Nephron (organoid): ENCODE data around the gene KLHL28.

Source experiments
- H3K27ac Mint-ChIP-seq, 3 experiments: 2 replicates each; pipeline ENCODE4 v1.8.0; 2020; ENCODE audit warnings: mixed read lengths in 3 of 3, mild to moderate bottlenecking in 2 of 3, moderate library complexity in 1 of 3
- H3K27me3 Mint-ChIP-seq: 2 replicates; pipeline ENCODE4 v1.8.0; 2021; ENCODE audit warnings: low read depth, mild to moderate bottlenecking, moderate library complexity, mixed read lengths
- H3K36me3 Mint-ChIP-seq: 2 replicates; pipeline ENCODE4 v1.8.0; 2020; ENCODE audit warnings: low read depth, mixed read lengths
- H3K4me1 Mint-ChIP-seq: 2 replicates; pipeline ENCODE4 v1.8.0; 2020; ENCODE audit warnings: mixed read lengths
- H3K4me3 Mint-ChIP-seq, 3 experiments: 2 replicates each; pipeline ENCODE4 v1.8.0; 2020; ENCODE audit warnings: mild to moderate bottlenecking in 3 of 3, mixed read lengths in 3 of 3, moderate library complexity in 2 of 3
- H3K9me3 Mint-ChIP-seq: 2 replicates; pipeline ENCODE4 v1.8.0; 2020; ENCODE audit warnings: mixed read lengths
- TF ChIP-seq, protein P1 (sequence below), 3 experiments: fragments of 200-600 bp; sonication (generic); IDR thresholded peaks; one replicate each; pipeline ENCODE4 v1.5.0; 2021; ENCODE audit warnings: antibody characterized with exemption in 3 of 3; ENCODE audit not compliant: unreplicated experiment in 3 of 3

Gene KLHL28

DNA sequence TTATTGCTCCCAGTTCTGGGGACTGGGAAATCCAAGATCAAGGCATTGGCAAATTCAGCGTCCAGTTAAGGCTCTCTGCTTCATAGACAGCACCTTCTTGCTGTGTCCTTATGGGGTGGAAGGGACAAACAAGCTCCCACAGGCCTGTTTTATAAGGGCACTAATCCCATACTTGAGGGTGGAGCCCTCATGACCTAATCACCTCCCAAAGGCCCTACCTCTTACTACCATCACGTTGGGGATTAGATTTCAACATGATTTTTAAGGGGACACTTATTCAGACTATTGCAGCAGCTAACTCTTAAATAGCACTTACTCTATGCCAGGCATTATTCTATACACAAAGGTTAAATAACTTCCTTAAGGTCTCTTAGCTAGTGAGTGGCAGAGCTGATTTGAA, 17.5 kb upstream of the KLHL28 start:
- no peak overlapping the region for H3K27ac Mint-ChIP-seq
- no peak overlapping the region for H3K4me3 Mint-ChIP-seq
- H3K27me3 Mint-ChIP-seq = no peaks in the 10 kb centered on the region
- peaks cover 15% of the 10 kb centered on the region for H3K36me3 Mint-ChIP-seq
- TF ChIP-seq, protein P1, sequence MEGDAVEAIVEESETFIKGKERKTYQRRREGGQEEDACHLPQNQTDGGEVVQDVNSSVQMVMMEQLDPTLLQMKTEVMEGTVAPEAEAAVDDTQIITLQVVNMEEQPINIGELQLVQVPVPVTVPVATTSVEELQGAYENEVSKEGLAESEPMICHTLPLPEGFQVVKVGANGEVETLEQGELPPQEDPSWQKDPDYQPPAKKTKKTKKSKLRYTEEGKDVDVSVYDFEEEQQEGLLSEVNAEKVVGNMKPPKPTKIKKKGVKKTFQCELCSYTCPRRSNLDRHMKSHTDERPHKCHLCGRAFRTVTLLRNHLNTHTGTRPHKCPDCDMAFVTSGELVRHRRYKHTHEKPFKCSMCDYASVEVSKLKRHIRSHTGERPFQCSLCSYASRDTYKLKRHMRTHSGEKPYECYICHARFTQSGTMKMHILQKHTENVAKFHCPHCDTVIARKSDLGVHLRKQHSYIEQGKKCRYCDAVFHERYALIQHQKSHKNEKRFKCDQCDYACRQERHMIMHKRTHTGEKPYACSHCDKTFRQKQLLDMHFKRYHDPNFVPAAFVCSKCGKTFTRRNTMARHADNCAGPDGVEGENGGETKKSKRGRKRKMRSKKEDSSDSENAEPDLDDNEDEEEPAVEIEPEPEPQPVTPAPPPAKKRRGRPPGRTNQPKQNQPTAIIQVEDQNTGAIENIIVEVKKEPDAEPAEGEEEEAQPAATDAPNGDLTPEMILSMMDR (IDR thresholded peaks at IDR 0.05; ENCODE audit: unreplicated experiment in 3 of 3) = no peak
- no peaks in the 10 kb centered on the region for H3K9me3 Mint-ChIP-seq
- H3K4me1 Mint-ChIP-seq = peaks cover 14% of the 10 kb centered on the region

DNA sequence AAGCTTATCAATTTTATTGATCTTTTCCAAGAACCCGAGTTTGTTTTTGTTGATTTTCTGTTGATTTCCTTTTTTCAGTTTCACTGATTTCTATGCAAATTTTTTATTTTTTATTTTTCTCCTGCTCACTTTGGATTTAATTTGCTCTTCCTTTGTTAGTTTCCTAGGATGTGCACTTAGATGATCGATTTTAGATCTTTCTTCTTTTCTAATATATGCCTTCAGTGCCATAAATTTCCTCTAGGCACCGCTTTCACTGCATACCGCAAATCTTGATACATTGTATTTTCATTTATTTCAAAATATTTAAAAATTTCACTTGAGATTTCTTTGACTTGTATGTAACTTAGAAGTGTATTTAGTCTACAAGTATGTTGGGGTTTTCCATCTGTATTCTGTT, 9.7 kb upstream of the KLHL28 start:
- Mint-ChIP-seq H3K36me3 (peaks cover 85% of the 10 kb centered on the region), H3K9me3 (peaks cover 38% of the 10 kb centered on the region), H3K4me3 (no peak overlapping the region), H3K4me1 (peaks cover 32% of the 10 kb centered on the region), H3K27ac (no peak overlapping the region), H3K27me3 (no peaks in the 10 kb centered on the region)
- TF ChIP-seq, protein P1 (IDR thresholded peaks at IDR 0.05; ENCODE audit: unreplicated experiment in 3 of 3) = no peak

DNA sequence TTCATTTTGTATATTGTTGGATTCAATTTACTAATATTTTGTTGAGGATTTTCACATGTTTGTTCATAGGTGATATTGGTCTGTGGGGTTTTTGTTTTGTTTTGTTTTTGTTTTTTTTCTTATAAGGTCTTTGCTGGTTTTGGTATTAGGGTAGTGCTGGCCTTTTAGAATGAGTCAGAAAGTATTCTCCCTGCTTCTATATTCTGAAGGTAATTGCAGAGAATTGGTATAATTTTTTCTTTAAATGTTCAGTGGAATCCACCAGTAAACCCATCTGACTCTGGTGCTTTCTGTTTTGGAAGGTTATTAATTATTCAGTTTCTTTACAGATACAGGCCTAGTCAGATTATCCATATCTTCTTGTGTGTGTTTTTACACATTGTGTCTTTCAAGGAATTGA, 9.2 kb upstream of the KLHL28 start:
- H3K9me3 Mint-ChIP-seq = peaks cover 38% of the 10 kb centered on the region
- peaks cover 80% of the 10 kb centered on the region for H3K36me3 Mint-ChIP-seq
- no peak overlapping the region for H3K27ac Mint-ChIP-seq
- H3K27me3 Mint-ChIP-seq = no peaks in the 10 kb centered on the region
- TF ChIP-seq, protein P1 (IDR thresholded peaks at IDR 0.05; ENCODE audit: unreplicated experiment in 3 of 3) = no peak
- peaks cover 32% of the 10 kb centered on the region for H3K4me1 Mint-ChIP-seq
- no peak overlapping the region for H3K4me3 Mint-ChIP-seq

DNA sequence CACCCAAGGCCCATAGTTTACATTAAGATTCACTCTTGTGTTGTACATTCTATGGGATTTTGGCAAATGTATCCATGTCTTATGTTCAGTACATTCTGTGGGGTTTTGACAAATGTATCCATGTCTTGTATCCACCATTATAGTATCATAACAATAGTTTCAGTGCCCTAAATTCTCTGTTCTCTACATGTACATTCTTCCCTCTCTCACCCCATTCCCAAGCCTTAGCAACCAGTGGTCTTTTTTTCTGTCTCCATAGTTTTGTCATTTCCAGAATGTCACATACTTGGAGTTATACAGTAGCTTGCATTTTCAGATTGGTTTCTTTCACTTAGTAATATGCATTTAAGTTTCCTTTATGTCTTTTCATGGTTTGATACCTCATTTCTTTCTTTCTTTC, 7.0 kb upstream of the KLHL28 start:
- H3K9me3 Mint-ChIP-seq = peaks cover 34% of the 10 kb centered on the region
- peaks cover 70% of the 10 kb centered on the region for H3K36me3 Mint-ChIP-seq
- H3K27ac Mint-ChIP-seq = no peak overlapping the region
- no peaks in the 10 kb centered on the region for H3K27me3 Mint-ChIP-seq
- peaks cover 50% of the 10 kb centered on the region for H3K4me1 Mint-ChIP-seq
- TF ChIP-seq, protein P1 (IDR thresholded peaks at IDR 0.05; ENCODE audit: unreplicated experiment in 3 of 3) = no peak
- peak overlapping the region; percentile 31 to 66 (median 66) for H3K4me3 Mint-ChIP-seq

DNA sequence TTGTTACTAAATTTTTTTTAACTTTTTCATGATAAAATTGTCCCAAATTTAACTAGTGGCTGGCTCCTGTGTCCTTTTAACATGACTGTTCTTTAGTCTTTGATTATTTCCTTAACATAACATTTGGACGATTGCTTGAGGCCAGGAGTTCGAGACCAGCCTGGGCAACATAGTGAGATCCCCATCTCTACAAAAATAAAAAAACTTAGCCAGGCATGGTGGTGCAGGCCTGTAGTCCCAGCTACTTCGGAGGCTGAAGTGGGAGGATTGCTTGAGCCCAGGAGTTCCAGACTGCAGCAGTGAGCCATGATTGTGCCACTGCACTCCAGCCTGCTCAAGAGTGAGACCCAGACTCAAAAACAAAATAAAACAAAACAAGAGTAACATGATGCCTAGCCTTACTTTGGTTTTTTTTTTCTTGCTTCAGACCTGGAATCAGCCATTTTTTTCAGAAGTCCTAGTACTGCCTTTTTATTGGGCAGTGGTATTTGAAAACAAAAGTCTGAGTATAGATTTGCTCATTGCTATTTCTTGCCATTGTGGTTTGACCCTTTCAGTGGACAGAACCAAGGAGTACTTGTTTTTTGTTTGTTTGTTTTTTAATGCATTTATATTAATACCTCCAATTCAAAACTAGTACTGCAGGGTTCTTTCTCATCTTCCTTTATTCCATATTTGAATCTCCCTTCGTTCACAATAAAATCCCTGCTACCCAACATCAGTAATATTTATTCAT, 5.0 kb upstream of the KLHL28 start:
- peaks cover 52% of the 10 kb centered on the region for H3K36me3 Mint-ChIP-seq
- H3K4me1 Mint-ChIP-seq = peaks cover 51% of the 10 kb centered on the region

More for the DNA sequence above, 5.0 kb upstream of the KLHL28 start:
- Mint-ChIP-seq H3K4me3 (peak overlapping the region; percentile 77 to 80 (median 80)), H3K9me3 (peaks cover 27% of the 10 kb centered on the region), H3K27me3 (no peaks in the 10 kb centered on the region), H3K27ac (no peak overlapping the region)
- TF ChIP-seq, protein P1 (IDR thresholded peaks at IDR 0.05; ENCODE audit: unreplicated experiment in 3 of 3) = no peak
